Activated naive CD4-positive, alpha-beta T cell treated with anti-CD3 and anti-CD28 coated beads for 36 hours (primary cell): ENCODE results near the gene EHMT1. TPM values are rescaled to one million over a fixed set of nuclear protein-coding genes. Genes with fewer than 3 reads are reported as not detected.

Experiments
- CTCF ChIA-PET: fragments of 350-600 bp; sonication (Branson Sonifier 250); formaldehyde crosslinking; loops from one replicate; lab custom pipeline; 2021; ENCODE audit warnings: antibody characterized with exemption; lab: Charles Lee
- DNase-seq: peaks from one replicate; pipeline ENCODE4 v3.0.0-alpha.2; 2020
- H3K27ac Mint-ChIP-seq: one replicate; pipeline ENCODE4 v1.8.0; 2021; ENCODE audit warnings: mild to moderate bottlenecking, mixed read lengths
- H3K27me3 Mint-ChIP-seq: one replicate; pipeline ENCODE4 v1.8.0; 2021; ENCODE audit warnings: low read depth, mixed read lengths
- H3K36me3 Mint-ChIP-seq: one replicate; pipeline ENCODE4 v1.8.0; 2021; ENCODE audit warnings: low read depth, mixed read lengths
- H3K4me1 Mint-ChIP-seq: one replicate; pipeline ENCODE4 v1.8.0; 2021; ENCODE audit warnings: low read depth, mixed read lengths
- H3K4me3 Mint-ChIP-seq: one replicate; pipeline ENCODE4 v1.8.0; 2021; ENCODE audit warnings: mild to moderate bottlenecking, moderate library complexity, mixed read lengths
- H3K9me3 Mint-ChIP-seq: one replicate; pipeline ENCODE4 v1.8.0; 2021; ENCODE audit warnings: mixed read lengths
- intact Hi-C: fragments of 100-400 bp; cut with micrococcal nuclease; formaldehyde crosslinking; loops from one replicate; pipeline ENCODE4 v1.15.1; 2023
- total RNA-seq, 2 experiments: library from RNA; stranded (reverse); gene quantifications; one replicate each; pipeline ENCODE4 v1.2.3, GENCODE V29; 2021

EHMT1 gene
- total RNA-seq, 2 experiments from 2014 or later: 57.9 to 59.0 TPM

- H3K27ac Mint-ChIP-seq: no peak overlapping the region
- H3K4me3 Mint-ChIP-seq: no peak overlapping the region
Observed at GRCh38 chr9:137672907-137673791, 54.3 kb downstream of the EHMT1 start.

GRCh38 chr9:137673886-137674285, 55.1 kb downstream of the EHMT1 start:
- CTCF ChIA-PET: interaction anchor here (0.9 to 2.4 kb wide), 3 partner anchors 45 to 225 kb away, joined by 3 to 6 read pairs (median 5); no protein-coding TSS in a partner anchor
- Mint-ChIP-seq H3K4me1 (peaks cover 28% of the 10 kb centered on the region), H3K27ac (no peak overlapping the region), H3K36me3 (peaks cover 5% of the 10 kb centered on the region), H3K9me3 (no peaks in the 10 kb centered on the region), H3K27me3 (no peaks in the 10 kb centered on the region), H3K4me3 (no peak overlapping the region)
- intact Hi-C loops: loop anchor here (5.0 kb wide), 1 partner anchor 108 kb away; no protein-coding TSS in a partner anchor
- no peak for DNase-seq

More at GRCh38 chr9:137672907-137673791, 54.3 kb downstream of the EHMT1 start:
- H3K9me3 Mint-ChIP-seq: no peaks in the 10 kb centered on the region
- intact Hi-C loops: loop anchor here (5.0 kb wide), 1 partner anchor 109 kb away; no protein-coding TSS in a partner anchor
- H3K36me3 Mint-ChIP-seq: peaks cover 6% of the 10 kb centered on the region
- H3K4me1 Mint-ChIP-seq: peaks cover 27% of the 10 kb centered on the region
- H3K27me3 Mint-ChIP-seq: no peaks in the 10 kb centered on the region
- CTCF ChIA-PET: interaction anchor here (0.6 to 2.4 kb wide), 16 partner anchors 18 to 428 kb away, joined by 3 to 6 read pairs (median 3); no protein-coding TSS in a partner anchor
- DNase-seq: peak; percentile 64

GRCh38 chr9:137674307-137674975, 55.6 kb downstream of the EHMT1 start:
- peaks cover under 1% of the 10 kb centered on the region for H3K36me3 Mint-ChIP-seq
- H3K27ac Mint-ChIP-seq: no peak overlapping the region
- no peaks in the 10 kb centered on the region for H3K9me3 Mint-ChIP-seq
- no peaks in the 10 kb centered on the region for H3K27me3 Mint-ChIP-seq
- intact Hi-C loops: loop anchor here (5.0 kb wide), 1 partner anchor 108 kb away; no protein-coding TSS in a partner anchor
- no peak overlapping the region for H3K4me3 Mint-ChIP-seq
- H3K4me1 Mint-ChIP-seq: peaks cover 28% of the 10 kb centered on the region
- CTCF ChIA-PET: interaction anchor here (2.4 kb wide), 1 partner anchor 46 kb away, joined by 5 read pairs; no protein-coding TSS in a partner anchor
- DNase-seq: no peak

- H3K36me3 Mint-ChIP-seq: no peaks in the 10 kb centered on the region
- CTCF ChIA-PET: no interaction called here
- no peak overlapping the region for H3K27ac Mint-ChIP-seq
- peaks cover 30% of the 10 kb centered on the region for H3K4me1 Mint-ChIP-seq
- DNase-seq: no peak
- H3K4me3 Mint-ChIP-seq: no peak overlapping the region
- intact Hi-C loops: loop anchor here (5.0 kb wide), 1 partner anchor 107 kb away; no protein-coding TSS in a partner anchor
- H3K27me3 Mint-ChIP-seq: no peaks in the 10 kb centered on the region
- H3K9me3 Mint-ChIP-seq: no peaks in the 10 kb centered on the region
Observed at GRCh38 chr9:137674976-137675320, 56.1 kb downstream of the EHMT1 start.

GRCh38 chr9:137676998-137677397, 58.2 kb downstream of the EHMT1 start:
- CTCF ChIA-PET: no interaction called here
- no peak overlapping the region for H3K27ac Mint-ChIP-seq
- no peaks in the 10 kb centered on the region for H3K36me3 Mint-ChIP-seq
- no peaks in the 10 kb centered on the region for H3K27me3 Mint-ChIP-seq
- no peak overlapping the region for H3K4me3 Mint-ChIP-seq
- intact Hi-C loops: no loop called here
- H3K4me1 Mint-ChIP-seq: peaks cover 33% of the 10 kb centered on the region
- H3K9me3 Mint-ChIP-seq: no peaks in the 10 kb centered on the region
- DNase-seq: no peak

GRCh38 chr9:137678202-137678601, 59.4 kb downstream of the EHMT1 start:
- H3K27me3 Mint-ChIP-seq: no peaks in the 10 kb centered on the region
- peaks cover 29% of the 10 kb centered on the region for H3K4me1 Mint-ChIP-seq
- no peak for DNase-seq
- no peaks in the 10 kb centered on the region for H3K9me3 Mint-ChIP-seq
- H3K36me3 Mint-ChIP-seq: no peaks in the 10 kb centered on the region
- no peak overlapping the region for H3K27ac Mint-ChIP-seq
- CTCF ChIA-PET: no interaction called here
- intact Hi-C loops: no loop called here
- H3K4me3 Mint-ChIP-seq: no peak overlapping the region

GRCh38 chr9:137679249-137679648, 60.4 kb downstream of the EHMT1 start:
- no peak overlapping the region for H3K27ac Mint-ChIP-seq
- DNase-seq: no peak
- H3K36me3 Mint-ChIP-seq: no peaks in the 10 kb centered on the region
- H3K27me3 Mint-ChIP-seq: no peaks in the 10 kb centered on the region
- peaks cover 25% of the 10 kb centered on the region for H3K4me1 Mint-ChIP-seq
- no peaks in the 10 kb centered on the region for H3K9me3 Mint-ChIP-seq
- CTCF ChIA-PET: no interaction called here
- intact Hi-C loops: no loop called here
- H3K4me3 Mint-ChIP-seq: no peak overlapping the region

- intact Hi-C loops: no loop called here
- Mint-ChIP-seq H3K4me1 (peaks cover 21% of the 10 kb centered on the region), H3K36me3 (no peaks in the 10 kb centered on the region), H3K4me3 (no peak overlapping the region), H3K9me3 (no peaks in the 10 kb centered on the region), H3K27me3 (no peaks in the 10 kb centered on the region), H3K27ac (no peak overlapping the region)
- CTCF ChIA-PET: no interaction called here
- DNase-seq: no peak
Observed at GRCh38 chr9:137679695-137680305, 61.0 kb downstream of the EHMT1 start.

GRCh38 chr9:137680444-137681358, 61.9 kb downstream of the EHMT1 start:
- H3K27me3 Mint-ChIP-seq: no peaks in the 10 kb centered on the region
- intact Hi-C loops: no loop called here
- CTCF ChIA-PET: no interaction called here
- H3K4me3 Mint-ChIP-seq: no peak overlapping the region
- H3K27ac Mint-ChIP-seq: no peak overlapping the region
- H3K9me3 Mint-ChIP-seq: no peaks in the 10 kb centered on the region
- DNase-seq: no peak
- no peaks in the 10 kb centered on the region for H3K36me3 Mint-ChIP-seq
- peaks cover 25% of the 10 kb centered on the region for H3K4me1 Mint-ChIP-seq

- Mint-ChIP-seq H3K27ac (no peak overlapping the region), H3K36me3 (no peaks in the 10 kb centered on the region), H3K4me1 (peaks cover 37% of the 10 kb centered on the region), H3K9me3 (no peaks in the 10 kb centered on the region), H3K4me3 (no peak overlapping the region), H3K27me3 (no peaks in the 10 kb centered on the region)
- intact Hi-C loops: no loop called here
- DNase-seq: no peak
- CTCF ChIA-PET: no interaction called here
Observed at GRCh38 chr9:137682428-137683105, 63.8 kb downstream of the EHMT1 start.

GRCh38 chr9:137683262-137683864, 64.6 kb downstream of the EHMT1 start:
- intact Hi-C loops: no loop called here
- no peaks in the 10 kb centered on the region for H3K36me3 Mint-ChIP-seq
- CTCF ChIA-PET: no interaction called here
- no peaks in the 10 kb centered on the region for H3K9me3 Mint-ChIP-seq
- H3K27ac Mint-ChIP-seq: no peak overlapping the region
- H3K4me1 Mint-ChIP-seq: peaks cover 34% of the 10 kb centered on the region
- no peak for DNase-seq
- H3K4me3 Mint-ChIP-seq: no peak overlapping the region
- no peaks in the 10 kb centered on the region for H3K27me3 Mint-ChIP-seq
